HG03354 (cell line): ENCODE results near the gene FAAP20.

Experiments used
- ATAC-seq: cut with Tn5 transposase; IDR thresholded peaks from one replicate; pipeline ENCODE4 v1.9.1; 2021; ENCODE audit warnings: mild to moderate bottlenecking; ENCODE audit not compliant: unreplicated experiment, poor library complexity, severe bottlenecking

The FAAP20 gene

GRCh38 chr1:2212532-2213491, 18.2 kb upstream of the FAAP20 start:
- ATAC-seq: no peak

DNA sequence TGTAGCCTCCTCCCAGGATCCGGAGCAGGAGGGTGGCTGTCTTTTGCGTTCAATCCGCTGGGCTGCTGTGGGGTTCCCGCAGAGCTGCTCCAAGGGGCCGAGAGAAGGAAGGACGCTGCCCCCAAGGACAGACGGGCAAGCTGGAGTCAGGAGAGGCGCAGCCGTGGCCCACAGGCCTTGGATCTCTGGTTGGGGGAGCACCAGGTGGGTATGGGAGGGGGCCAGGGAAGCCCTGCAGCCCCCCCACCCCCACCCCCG, 17.6 kb upstream of the FAAP20 start:
- ATAC-seq: no peak

DNA sequence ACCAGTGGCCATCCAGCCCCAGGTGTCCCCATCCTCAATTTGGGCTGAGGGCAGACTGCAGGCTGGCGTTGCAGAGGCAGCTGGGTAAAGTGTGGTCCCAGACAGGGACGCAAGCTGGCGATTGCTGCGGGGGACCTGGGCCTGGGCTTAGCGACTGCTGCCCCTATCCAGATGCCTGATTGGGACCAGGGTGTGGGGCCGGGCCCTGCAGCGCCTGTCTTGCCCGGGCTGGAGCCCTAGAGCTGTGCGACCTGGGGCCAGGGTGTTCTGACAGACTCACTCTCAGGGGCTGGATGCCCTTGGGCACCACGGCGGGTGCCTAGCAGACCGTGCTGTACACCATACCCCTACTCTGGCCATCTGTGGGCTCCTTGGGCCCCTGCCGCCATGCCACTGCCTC, 16.2 kb upstream of the FAAP20 start:
- no peak for ATAC-seq

GRCh38 chr1:2210084-2210653, 15.6 kb upstream of the FAAP20 start:
- no peak for ATAC-seq

GRCh38 chr1:2209400-2210083, 15.0 kb upstream of the FAAP20 start:
- no peak for ATAC-seq

DNA sequence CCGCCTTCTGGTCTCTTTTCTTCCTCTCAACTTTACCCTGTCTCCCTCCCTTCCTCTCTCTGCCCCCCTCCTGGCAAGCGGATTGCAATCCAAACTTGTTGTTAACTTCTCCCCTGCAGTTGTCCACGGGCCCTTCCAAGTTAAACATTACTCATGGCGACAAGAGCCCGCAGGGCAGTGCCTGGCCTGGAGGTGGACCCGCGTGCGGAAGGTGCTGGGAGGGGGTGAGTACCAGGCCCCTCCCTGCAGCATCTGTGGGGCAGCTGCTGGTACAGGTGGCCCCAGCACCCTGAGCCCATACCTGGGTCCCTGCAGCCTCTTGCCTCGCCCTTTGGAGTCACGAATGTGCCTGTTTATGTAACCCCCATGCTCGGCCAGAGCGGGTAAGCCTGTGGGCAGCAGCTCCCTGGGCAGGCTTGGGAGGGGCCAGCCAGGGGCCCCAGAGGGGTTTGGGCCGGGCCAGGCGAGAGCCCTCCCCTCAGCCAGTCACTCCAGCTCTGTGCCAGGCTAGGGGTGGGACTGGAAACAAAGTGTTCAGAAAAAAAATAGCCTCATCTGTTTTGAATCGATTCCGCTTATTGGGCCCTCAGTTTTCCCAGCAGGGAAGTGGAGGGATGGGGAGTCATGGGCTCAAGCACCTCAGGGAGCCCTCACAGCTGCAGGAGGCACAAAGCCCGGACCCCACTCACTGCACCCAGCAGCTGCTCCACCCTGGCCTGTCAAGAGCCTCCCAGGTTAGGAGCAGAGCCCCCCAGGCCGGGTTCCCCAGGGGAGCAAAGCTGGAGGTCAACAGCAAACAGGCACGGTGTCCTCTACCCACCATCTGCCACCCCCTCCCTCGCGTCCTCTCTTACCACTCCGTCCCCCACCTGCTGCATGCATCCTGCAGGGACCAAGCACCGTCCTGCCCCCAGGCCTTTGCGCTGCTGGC, 14.0 kb upstream of the FAAP20 start:
- no peak for ATAC-seq

DNA sequence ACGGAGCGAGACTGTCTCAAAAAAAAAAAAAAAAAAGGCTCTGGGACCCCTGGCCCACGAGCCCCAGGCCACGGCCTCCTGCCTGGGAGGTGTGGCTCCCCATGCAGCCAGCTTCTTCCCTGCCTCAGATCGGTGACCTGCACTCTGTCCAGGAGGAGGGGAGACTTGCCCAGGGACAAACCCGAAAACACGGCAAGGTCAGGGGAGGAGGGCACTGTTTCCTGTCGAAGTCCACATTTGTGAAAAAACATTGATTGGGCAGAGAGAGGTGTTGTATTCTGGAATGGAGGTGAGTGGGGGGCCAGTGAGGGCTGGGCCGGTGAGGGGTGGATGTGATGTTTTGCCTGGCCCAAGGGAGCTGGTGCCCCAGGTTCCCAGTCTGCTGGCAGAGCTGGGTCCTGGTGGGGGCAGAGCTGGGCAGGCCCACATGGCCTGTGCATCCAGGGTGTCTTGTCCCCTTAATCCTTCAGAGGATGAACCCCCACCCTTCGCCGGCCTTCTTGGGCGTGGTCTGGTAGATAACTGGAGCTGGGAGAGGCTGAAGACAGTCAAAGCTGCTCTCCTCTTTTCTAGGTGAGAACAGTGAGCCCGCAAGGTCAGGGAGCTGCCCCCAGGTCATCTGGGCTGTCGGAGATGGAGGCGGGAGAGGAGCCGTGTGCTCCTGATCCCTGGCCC, 12.4 kb upstream of the FAAP20 start:
- no peak for ATAC-seq

DNA sequence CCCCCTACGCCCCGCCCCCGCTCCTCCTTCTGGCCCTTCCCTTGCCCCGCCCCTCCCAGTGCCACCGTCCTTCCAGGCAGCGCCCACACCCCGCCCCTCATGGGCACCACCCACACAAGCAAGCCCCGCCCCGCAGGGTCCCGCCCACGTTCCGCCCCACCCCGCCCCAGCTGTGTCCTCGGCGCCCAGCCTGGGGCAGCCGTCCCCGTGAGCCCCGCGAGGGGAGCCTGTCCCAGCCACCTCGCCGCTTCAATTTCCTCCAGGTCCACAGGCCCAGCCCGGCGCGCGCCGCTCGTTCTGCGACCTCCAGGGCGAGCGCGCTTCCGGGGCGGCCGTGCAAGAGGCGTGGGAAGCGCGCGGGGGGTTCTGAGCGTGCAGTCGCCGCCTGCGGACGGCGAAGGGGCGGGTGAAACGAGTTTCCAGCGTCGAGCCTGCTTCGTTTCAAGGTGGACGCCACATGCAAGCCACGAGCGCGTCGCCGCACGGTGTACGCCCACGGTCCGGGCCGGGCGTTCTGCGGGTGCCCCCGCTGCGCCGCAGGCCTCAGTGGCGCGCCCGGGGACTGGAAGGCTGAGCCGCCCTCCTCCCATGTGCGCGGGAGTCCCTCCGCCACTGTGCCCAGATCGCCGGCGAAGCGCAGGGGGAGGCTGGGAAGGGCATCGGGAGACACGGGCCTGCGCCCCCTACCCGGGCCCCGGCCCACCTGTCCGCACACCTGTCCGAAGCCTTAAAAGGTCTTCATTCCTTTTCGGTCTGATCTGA, 10.8 kb upstream of the FAAP20 start:
- ATAC-seq: peak; percentile 62

DNA sequence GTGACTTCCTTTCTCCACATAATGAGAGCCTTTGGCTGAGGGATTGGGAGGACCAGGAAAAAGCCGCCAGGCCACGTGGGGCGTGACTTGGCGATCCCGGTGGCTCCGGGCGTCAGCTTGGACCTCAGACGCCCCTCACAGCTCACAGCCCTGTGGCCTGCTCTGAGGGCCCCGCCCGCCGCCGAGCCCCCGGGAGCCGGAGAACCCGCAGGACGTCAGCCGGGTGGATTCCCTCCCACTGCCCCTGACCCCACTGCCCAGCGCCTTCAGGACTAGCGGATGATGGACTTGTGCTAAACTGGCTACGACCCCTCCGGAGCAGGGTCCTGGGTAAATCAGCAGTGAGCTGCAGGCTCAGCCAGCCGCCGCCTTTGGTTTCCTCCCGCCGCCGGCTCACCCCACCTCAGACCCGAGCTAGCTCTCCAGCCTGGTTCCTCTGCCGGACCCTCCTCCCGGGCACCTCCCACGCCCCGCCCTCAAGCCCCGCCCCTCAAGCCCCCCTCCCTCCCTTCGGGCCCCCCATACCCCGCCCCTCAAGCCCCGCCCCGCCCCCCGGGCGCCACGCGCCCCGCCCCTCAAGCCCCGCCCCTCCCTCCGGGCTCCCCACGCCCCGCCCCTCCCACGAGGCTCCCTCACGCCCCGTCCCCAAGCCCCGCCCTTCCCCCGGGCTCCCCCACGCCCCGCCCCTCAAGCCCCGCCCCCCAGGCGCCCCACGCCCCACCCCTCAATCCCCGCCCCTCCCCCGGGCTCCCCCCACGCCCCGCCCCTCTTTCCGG, 10.0 kb upstream of the FAAP20 start:
- ATAC-seq: no peak

DNA sequence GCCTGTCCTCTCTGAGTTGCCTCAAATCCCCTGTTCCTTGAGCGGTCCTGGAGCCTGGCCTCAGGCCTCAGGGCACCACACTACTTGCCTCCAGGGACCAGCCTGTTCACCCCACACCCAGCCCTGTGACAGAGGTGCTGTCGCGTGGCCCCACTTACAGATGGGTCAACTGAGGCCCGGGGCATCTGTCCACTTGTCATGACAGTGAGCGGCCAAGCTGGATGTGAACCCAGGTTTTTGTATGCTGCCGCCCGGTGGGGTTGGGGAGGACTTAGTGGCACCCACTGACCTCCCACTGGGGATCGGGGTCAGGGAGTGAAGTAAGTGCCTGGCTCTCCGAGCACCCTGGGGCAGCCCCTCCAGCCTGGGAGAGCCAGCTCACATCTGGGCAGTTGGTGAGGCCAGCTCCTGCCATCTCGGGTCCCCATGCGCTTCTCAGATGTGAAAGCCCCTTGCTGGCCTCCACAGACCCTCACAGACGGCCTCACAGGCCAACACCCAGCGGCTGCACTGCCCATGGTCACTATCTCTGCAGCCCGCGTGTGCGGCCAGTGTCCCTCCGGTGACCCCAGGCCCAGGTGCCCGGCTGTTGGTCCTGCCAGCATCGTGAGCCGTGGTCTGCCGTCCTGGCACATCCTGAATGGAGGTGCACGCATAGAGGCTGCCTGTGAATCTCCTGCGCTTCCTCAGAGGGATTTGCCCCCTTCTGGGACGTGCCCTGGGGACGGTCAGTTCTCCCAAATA, 9.3 kb upstream of the FAAP20 start:
- no peak for ATAC-seq

GRCh38 chr1:2202843-2203601, 8.4 kb upstream of the FAAP20 start:
- ATAC-seq: no peak

DNA sequence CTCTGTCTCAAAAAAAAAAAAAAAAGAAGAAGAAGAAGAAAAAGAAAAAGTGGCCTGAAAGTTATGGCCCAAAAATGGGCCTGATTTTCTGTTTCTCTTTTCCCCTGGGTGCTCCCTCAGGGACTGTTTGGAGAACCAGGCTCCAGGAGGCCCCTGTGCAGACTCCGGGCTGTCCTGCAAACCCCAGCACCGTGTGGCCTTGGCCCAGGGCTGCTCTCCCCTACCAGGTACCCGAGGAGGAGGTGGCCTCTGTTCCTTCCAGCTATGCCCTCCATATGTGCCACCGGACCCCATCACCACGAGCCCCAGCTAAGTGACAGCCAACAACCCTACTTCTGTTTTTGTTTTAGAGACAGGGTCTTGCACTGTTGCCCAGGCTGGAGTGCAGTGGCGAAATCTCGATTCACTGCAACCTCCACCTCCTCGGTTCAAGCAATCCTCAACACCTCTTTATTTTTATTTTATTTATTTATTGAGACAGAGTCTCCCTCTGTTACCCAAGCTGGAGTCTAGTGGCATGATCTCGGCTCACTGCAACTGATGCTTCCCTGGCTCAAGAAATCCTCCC, 7.5 kb upstream of the FAAP20 start:
- ATAC-seq: no peak

- ATAC-seq: no peak
Measured at GRCh38 chr1:2201062-2201461, 6.5 kb upstream of the FAAP20 start.

DNA sequence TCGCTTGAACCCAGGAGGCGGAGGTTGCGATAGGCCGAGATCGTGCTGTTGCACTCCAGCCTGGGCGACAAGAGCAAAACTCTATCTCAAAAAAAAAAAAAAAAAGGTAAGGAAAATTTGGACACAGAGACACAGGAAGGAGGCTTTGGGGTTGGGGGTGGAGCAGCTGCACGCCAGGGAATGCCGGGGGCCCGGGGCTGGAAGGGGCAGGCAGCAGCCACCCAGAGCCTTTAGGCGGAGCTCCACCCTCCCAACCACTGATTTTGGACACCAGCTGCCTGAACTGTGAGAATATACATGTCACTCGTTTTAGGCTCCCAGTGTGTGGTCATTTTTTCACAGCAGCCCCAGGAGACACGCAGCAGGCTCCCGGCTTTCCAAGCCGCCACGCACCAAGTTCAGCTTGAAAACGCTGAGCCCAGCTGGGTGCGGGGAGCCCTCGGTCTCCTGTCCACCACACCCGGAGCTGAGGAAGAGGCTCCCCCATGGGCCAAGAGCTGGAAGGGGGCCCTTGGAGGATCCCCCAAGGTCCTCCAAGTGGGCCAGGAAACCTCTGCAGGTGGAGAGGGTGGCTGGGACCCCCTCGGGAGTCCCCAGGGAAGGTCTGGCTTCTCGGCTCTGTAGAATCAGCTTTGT, 5.9 kb upstream of the FAAP20 start:
- no peak for ATAC-seq

DNA sequence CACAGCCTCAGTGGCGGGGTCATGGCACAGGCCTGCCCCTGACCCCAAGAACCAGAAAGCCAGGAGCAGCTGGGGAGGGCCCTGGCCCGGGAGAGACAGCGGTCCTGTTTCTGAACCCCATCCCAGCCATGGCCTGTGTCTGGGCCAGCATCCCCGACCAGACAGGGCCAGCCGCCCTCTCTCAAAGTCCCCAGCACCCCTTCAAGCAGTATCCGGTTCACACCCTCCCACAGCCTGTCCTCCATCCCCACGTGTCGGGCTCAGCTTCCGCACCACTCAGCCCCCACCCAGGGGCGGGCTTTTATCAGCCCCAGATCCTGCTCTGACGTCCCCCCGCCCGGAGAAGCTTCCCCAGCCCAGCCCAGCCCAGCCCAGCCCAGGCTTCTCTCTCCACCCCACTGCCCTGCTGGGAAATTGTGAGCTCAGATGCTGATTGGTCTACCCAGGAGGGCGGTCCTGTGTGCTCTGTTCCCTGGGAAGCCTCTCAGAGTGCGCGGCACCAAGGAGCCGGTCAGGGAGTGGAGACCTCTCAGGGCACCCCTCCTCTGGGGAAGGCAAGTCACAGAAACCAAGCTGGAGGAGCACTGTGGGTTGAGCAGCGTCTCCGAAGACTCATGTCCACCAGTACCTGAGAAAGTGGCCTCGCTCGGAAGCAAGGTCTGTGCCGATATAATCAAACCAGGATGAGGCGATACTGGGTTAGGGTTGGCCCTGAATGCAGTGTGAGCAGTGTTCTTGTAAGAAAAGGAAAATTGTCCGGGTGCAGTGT, 4.7 kb upstream of the FAAP20 start:
- ATAC-seq: no peak
